NCI-H2107 (cell line): ENCODE measurements around the gene LZTS3.
"Not testable (repeated sequence)": the region's sequence is repeated elsewhere in the genome, so short reads cannot be mapped to it uniquely, and the experiment has no call there.

Experiments
- DNase-seq: peaks from one replicate; lab custom pipeline; 2025; lab: John Stamatoyannopoulos, UW

LZTS3 gene

DNA sequence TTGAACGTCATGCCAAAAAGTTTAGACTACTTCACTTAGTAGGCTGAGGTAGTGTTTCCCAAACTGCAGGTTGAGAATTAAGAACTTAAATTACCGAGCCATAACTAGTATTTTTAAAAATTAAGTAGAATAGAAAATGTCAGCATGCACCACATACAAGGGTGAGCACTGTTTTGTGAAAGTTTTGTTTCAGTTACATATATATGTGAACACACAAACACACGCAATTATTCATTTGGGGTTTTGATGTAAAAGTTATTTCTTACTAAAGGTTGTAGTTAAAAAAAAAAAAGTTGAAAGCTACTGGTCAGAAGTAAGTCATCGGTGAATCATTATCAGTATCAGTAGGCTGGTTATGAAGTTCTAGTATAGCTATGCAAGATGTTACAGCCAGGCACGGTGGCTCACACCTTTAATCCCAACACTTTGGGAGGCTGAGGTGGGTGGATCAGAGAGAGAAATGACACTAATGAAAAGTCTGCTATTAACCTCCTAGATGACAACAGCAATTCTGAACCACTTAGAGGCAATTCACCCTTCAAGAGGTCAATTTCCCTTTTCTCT is 37.8 kb downstream of the LZTS3 start:
- DNase-seq, result no peak

DNA sequence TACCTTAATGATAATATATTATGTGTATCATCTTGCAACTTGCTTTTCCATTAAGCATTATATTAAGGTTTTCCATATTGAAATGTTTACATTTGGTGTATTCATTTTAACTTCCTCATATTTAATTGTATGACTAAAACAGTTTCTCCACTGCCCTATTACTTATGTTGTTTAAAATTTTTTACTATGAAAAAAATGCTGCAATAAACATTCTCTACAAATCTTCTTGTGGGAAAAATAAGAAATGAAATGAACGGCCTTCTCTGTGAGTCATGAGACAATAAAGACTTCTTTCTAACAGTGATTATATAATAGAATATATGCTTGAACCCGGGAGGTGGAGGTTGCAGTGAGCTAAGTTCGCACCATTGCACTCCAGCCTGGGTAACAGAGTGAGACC is 39.2 kb downstream of the LZTS3 start:
- DNase-seq, result no peak

DNA sequence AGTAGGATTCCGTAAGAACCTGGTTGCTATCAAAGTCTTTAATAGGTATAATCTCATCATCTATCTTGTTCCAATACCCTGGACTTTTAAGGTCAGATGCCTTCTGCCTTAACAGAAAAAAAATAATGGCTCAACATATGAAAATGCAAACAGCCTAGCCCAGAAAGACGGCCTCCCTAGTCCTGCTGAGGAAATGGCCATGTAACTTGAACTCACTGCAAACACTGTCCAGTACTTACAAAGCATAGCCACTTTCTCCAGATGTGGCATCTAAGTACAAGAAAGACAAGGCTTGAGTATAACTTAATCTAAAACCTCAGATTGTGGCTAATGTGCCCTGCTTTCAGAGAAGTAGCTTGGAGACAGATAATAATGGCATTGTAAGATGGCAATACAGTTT is 40.2 kb downstream of the LZTS3 start:
- DNase-seq, result no peak

DNA sequence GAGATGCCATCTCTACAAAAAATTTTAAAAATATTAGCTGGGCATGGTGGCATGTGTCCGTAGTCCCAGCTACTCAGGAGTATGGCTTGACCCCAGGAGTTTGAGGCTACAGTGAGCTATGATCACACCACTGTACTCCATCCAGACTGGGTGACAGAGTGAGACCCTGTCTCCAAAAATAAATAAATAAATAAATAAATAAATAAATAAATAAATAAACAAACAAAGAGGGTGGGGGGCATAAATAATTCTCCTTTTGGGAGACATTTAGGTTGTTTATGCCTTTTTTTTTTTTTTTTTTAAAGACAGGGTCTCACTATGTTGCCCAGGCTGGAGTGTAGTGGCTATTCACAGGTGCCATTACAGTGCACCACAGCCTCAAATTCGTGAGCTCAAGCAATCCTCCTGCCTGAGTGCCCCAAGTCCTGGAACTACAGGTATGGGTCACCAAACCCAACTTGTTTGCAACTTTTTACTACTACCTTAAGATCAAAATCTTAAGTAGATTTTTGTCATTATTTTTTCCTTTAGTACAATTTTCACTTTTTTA is 43.2 kb downstream of the LZTS3 start:
- DNase-seq, result no peak

DNA sequence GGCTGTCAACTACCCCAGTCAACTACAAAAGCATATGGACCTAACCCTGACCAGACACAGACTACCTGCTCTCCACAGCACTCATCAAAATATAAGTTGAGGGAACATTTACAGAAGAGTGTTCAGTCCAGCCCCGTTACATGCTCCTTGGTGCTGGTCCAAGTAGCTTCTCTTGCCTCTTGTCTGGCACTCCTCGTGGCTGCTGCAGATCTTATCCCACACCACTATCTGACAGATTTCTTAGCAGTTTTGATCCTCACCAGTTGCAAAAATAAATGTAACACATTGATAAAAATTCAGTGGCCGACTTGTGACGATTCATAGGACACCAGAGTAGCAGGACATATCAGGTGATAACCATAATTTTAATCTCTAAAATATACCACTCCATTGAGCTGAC is 44.3 kb downstream of the LZTS3 start:
- DNase-seq, result no peak

DNA sequence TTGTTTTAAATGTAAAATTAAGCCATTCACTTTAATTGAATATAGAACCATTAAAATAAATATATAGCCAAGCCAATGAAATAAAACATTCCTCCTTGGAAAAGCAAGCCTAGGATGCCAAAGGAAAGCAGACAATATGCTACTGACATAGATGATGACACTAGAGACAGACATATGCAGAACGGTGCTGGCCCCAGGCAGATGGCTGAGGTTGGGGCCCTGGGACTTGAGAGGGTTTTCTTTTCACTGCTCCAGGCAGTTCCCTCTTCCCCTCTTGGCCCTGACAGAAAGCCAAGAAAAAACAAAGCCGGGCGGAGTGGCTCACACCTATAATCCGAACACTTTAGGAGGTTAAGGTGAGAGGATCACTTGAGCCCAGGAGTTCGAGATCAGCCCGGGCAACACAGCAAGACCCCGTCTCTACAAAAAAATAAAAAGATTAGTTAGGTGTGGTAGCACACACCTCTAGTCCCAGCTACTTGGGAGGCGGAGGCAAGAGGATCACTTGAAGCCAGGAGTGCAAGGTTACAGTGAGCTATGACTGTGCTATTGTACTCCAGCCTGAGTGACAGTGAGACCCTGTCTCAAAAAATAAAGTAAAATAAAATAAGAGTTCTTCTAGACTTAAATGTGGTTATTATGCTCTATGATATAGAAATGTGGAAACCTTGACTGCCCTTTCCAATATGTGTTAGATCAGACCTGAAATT is 44.9 kb downstream of the LZTS3 start:
- DNase-seq, result no peak

DNA sequence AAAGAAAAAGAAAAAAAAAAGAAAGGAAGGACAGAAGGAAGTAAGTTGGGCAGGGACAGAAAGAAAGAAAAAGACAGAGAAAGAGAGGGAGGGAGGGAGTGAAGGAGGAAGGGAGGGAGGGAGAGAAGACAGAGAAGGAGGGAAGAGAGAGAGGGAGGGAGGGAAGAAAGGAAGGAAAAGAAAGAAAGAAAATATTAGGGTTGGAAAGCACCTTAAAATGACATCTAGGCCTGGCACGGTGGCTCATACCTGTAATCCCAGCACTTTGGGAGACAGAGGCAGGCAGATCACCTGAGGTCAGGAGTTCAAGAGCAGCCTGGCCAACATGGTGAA is 46.9 kb downstream of the LZTS3 start:
- no peak for DNase-seq

DNA sequence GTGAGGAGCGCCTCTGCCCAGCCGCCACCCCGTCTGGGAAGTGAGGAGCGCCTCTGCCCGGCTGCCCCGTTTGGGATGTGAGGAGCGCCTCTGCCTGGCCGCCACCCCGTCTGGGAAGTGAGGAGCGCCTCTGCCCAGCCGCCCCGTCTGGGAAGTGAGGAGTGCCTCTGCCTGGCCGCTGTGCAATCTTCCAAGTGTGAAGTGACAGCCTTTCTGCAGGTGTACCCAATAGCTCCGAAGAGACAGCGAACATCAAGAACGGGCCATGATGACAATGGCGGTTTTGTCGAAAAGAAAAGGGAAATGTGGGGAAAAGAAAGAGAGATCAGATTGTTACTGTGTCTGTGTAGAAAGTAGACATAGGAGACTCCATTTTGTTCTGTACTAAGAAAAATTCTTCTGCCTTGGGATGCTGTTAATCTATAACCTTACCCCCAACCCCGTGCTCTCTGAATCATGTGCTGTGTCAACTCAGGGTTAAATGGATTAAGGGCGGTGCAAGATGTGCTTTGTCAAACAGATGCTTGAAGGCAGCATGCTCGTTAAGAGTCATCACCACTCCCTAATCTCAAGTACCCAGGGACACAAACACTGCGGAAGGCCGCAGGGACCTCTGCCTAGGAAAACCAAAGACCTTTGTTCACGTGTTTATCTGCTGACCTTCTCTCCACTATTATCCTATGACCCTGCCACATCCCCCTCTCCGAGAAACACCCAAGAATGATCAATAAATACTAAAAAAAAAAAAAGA is 47.4 kb downstream of the LZTS3 start:
- not testable (repeated sequence) for DNase-seq

DNA sequence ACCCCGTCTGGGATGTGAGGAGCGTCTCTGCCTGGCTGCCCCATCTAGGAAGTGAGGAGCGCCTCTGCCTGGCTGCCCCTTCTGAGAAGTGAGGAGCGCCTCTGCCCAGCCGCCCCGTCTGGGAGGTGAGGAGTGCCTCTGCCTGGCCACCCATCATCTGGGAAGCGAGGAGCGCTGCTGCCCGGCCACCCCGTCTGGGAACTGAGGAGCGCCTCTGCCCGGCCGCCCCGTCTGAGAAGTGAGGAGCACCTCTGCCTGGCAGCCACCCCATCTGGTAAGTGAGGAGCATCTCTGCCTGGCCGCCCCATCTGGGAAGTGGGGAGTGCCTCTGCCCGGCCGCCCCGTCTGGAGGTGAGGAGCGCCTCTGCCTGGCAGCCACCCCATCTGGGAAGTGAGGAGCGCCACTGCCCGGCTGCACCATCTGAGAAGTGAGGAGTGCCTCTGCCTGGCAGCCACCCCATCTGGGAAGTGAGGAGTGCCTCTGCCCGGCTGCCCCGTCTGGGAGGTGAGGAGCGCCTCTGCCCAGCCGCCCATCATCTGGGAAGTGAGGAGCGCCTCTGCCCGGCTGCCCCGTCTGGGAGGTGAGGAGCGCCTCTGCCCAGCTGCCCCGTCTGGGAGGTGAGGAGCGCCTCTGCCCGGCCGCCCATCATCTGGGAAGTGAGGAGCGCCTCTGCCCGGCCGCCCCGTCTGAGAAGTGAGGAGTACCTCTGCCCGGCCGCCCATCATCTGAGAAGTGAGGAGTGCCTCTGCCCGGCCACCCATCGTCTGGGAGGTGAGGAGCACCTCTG is 48.4 kb downstream of the LZTS3 start:
- DNase-seq, result not testable (repeated sequence)

DNA sequence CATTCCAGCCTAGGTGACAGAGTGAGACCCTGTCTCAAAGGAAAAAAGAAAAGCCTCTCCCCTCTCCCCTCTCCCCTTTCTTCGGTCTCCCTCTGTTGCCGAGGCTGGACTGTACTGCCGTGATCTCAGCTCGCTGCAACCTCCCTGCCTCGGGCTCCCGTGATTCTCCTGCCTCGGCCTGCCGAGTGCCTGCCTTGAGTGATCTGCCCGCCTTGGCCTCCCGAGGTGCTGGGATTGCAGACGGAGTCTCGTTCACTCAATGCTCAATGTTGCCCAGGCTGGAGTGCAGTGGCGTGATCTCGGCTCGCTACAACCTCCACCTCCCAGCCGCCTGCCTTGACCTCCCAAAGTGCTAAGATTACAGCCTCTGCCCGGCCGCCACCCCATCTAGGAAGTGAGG is 49.2 kb downstream of the LZTS3 start:
- not testable (repeated sequence) for DNase-seq

DNA sequence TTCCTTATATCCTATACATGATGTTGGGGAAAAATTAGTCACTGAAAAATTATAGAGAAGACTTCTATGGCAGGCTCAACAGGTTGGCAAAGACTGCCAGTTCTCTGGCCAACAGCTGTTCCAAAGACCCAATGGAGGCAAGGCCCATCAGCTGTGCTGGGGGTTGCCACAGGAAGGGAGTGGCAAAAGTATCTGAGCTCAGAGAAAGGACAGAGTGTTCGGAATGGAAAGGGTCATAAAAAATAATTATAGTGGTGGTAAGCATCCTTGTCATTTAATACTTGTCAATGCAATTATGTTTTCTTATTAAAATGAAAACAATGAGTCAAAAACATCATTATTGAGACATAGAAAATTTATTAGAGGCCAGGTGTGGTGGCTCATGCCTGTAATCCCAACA is 49.8 kb downstream of the LZTS3 start:
- no peak for DNase-seq

DNA sequence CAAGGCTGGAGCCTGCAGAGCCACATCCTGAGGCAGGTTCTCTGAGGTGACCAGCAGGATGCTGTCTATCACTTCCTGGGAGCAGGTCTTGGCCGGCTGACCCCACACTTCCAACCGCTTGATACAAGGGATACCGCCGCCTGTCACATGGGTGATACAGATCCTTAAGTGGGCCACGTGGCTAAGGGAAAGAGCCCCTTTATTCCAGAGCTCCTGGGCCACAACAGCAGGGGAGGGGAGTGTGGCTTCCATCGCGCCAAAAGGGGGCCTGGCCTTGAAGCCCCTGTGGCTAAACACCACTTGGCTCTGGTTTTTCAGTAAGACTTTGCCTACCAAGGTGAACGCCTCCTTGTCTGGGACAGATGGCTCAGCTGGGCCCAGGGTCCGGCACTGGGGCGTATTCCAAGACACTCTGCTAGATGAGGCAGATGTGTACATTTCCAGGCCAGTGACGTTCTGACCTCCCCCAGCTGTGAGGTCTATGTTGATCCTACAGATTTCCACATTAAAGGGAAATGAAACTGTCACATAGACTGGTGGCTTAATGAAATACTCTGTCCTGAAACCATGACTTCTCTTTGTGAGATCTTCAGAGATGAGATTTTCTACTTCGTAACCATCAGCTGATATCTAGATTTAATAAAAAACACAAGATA is 51.3 kb downstream of the LZTS3 start:
- no peak for DNase-seq

DNA sequence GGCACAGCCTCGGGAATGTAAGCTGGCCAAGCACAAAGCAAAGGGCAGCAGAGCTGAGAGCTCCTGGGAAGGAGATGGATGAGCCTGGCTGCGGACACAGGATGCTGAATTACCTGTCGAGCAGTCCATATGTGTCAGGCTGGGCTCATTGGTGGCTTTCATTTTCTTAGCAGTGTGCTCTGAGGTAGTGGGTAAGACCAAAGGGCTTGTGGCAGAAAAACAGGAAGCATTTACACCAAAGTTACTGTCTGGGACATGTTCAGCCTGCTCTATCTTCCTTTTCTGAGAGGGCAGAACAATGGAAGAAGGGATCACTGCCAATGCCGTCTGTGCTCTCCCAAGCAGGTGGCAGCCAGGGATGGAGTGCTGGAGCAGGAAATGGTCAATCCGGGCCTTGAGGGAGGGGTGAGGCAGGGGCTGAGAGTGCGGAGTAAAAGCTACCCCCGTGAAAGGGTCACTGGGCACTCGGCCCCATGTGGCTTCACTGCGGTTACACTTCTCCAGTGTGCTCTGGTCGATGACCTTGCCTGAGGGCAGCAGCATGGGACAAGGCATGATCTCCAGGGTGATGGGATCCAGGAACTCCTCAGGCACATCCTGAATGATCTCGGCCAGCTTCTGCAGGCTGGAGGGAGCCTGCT is 52.0 kb downstream of the LZTS3 start:
- no peak for DNase-seq

DNA sequence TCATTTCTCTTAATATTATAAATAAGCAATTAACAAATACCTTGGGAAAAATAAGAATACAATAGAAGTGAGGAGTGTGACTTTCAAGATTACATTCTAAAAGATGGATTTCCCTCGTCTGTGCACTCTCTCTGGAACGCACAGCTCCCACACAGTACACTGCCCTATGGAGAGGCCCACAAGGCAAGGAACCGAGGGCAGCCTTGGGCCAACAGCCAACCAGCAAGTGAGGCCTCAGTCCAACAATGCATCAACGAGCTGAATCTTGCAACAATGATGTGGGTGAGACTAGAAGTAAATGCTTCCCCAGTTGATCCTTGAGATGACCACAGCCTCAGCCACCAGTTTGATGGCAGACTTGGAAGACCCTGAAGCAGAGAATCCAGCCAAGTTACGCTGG is 54.3 kb downstream of the LZTS3 start:
- no peak for DNase-seq

DNA sequence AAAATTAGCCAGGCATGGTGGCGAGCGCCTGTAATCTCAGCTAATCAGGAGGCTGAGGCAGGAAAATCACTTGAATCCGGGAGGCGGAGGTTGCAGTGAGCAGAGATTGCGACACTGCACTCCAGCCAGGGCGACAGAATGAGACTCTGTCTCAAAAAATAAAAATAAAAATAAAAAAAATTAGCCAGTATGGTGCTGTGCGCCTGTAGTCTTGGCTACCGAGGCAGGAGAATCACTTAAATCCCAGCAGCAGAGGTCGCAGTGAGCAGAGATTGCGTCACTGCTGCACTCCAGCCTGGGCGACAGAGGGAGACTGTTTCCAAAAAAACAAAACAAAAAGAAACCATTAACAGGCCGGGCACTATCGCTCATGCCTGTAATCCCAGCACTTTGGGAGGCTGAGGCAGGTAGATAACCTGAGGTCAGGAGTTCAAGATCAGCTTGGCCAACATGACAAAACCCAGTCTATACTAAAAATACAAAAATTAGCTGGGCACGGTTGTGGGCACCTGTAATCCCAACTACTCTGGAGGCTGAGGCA is 55.4 kb downstream of the LZTS3 start:
- DNase-seq, result not testable (repeated sequence)

DNA sequence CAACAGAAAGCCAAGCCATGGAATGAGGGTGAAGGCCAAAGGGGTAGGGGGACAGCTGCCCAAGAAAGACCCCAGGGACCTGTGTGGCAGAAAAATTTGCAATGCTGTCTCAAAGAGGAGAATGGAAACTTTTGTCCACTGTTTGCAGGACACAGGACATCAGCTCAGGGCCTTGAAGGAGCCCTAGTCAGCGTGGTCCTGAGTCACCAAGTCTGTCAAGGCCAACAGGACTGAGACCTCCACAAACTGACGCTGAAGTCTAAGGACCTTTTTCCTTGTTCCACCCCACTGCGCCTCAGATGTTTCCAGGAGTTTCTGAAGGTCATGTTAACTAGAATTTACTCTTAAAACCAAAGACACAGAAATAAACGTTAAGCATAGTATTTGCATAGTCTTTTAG is 57.0 kb downstream of the LZTS3 start:
- no peak for DNase-seq

DNA sequence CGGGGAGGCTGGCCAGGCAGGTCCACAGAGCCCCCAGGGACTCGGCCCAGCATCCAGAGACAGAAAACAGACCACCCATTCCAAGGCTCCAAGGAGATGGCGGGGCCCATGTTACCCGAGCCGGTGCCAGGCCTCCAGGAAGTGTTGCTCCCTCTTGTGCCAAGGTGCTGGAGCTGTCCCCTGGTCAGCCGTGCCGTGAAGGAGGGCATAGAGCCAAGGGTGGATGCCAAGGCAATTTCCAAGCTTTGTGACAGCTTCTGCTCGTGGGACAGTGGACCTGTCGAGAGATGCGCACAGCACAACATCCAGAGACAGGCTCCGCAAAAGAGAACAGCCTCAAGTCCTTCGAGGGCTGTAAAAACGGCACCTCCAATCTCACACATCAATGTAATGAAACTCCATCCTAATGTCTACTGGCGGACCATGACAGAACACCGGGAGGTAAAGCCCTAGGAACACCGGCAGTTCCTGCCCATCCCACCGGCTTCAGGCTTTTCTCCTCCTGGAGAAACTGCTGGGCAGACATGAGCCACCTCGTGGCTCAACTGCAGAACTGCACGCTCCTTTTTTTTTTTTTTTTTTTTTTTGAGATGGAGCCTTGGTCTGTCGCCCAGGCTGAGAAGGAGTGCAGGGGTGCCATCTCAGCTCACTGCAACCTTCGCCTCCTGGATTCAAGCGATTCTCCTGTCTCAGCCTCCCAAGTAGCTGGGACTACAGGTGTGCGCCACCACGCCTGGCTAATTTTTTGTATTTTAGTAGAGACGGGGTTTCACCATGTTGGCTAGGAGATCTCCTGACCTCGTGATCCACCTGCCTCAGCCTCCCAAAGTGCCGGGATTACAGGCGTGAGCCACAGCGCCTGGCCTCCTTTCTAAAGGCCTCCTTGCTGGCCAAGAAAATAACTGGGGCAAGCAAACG is 57.9 kb downstream of the LZTS3 start:
- no peak for DNase-seq
